Neural cell (in vitro differentiated cells): Measurements from ENCODE around the gene DAGLB. TPM values are rescaled to one million over a fixed set of nuclear protein-coding genes. Genes with fewer than 3 reads are reported as not detected.
"Not testable (repeated sequence)": the region's sequence is repeated elsewhere in the genome, so short reads cannot be mapped to it uniquely, and the experiment has no call there.

Source experiments
- H2AFZ ChIP-seq: fragments of 200-600, 300-800 bp; sonication (generic), shearing (Covaris generic); 2 replicates; pipeline ENCODE4 v1.6.0; 2014; ENCODE audit warnings: low read depth, mild to moderate bottlenecking, antibody characterized with exemption, low read length, moderate library complexity
- H3F3A ChIP-seq: fragments of 200-600 bp; shearing (Covaris generic); 2 replicates; pipeline ENCODE4 v1.6.1; 2016; ENCODE audit warnings: mild to moderate bottlenecking, moderate library complexity, mixed read lengths, antibody characterized with exemption, low read length; ENCODE audit not compliant: insufficient read depth, poor library complexity, severe bottlenecking
- H3K27ac ChIP-seq: fragments of 200-600, 300-800 bp; sonication (generic), shearing (Covaris generic); 2 replicates; pipeline ENCODE4 v1.5.1; 2014; ENCODE audit warnings: mild to moderate bottlenecking, low read length, moderate library complexity
- H3K27me3 ChIP-seq: fragments of 300-800, 200-600 bp; sonication (generic), shearing (Covaris generic); 2 replicates; pipeline ENCODE4 v1.6.0; 2014; ENCODE audit warnings: mild to moderate bottlenecking, low read depth, low read length, moderate library complexity; ENCODE audit not compliant: insufficient read depth
- H3K36me3 ChIP-seq: fragments of 300-800, 200-600 bp; sonication (generic), shearing (Covaris generic); 2 replicates; pipeline ENCODE4 v1.5.1; 2014; ENCODE audit warnings: mild to moderate bottlenecking, antibody characterized with exemption, low read length, moderate library complexity; ENCODE audit not compliant: insufficient read depth
- H3K4me2 ChIP-seq: fragments of 300-800, 200-600 bp; sonication (generic), shearing (Covaris generic); 2 replicates; pipeline ENCODE4 v1.6.0; 2014; ENCODE audit warnings: mild to moderate bottlenecking, low read length
- H3K4me3 ChIP-seq: fragments of 300-800, 200-600 bp; sonication (generic), shearing (Covaris generic); 2 replicates; pipeline ENCODE4 v1.5.1; 2014; ENCODE audit warnings: mild to moderate bottlenecking, low read length, moderate library complexity
- H3K79me2 ChIP-seq: fragments of 200-600 bp; shearing (Covaris generic); replicated peaks from 2 replicates; pipeline ENCODE4 v1.6.0; 2014; ENCODE audit warnings: mild to moderate bottlenecking, low read length, moderate library complexity; ENCODE audit not compliant: insufficient read depth
- H3K9ac ChIP-seq: fragments of 300-800, 200-600 bp; sonication (generic), shearing (Covaris generic); 2 replicates; pipeline ENCODE4 v1.6.1; 2016; ENCODE audit warnings: mild to moderate bottlenecking, low read length, mixed read lengths
- H3K9me2 ChIP-seq: fragments of 200-600 bp; shearing (Covaris generic); 2 replicates; pipeline ENCODE4 v1.6.1; 2016; ENCODE audit warnings: mild to moderate bottlenecking, low read length, mixed read lengths; ENCODE audit not compliant: insufficient read depth
- H3K9me3 ChIP-seq: fragments of 200-600, 300-800 bp; sonication (generic), shearing (Covaris generic); 2 replicates; pipeline ENCODE4 v1.6.1; 2016; ENCODE audit warnings: mild to moderate bottlenecking, mixed run types, low read length, moderate library complexity, mixed read lengths
- H4K20me1 ChIP-seq: fragments of 200-600 bp; shearing (Covaris generic); 2 replicates; pipeline ENCODE4 v1.6.1; 2016; ENCODE audit warnings: mild to moderate bottlenecking, mixed run types; ENCODE audit not compliant: insufficient read depth
- EZH2 ChIP-seq: fragments of 200-600, 300-800 bp; shearing (Covaris generic), sonication (generic); IDR thresholded peaks from 2 replicates; pipeline ENCODE4 v1.6.1; 2014; ENCODE audit warnings: antibody characterized with exemption, low read length, borderline replicate concordance, mild to moderate bottlenecking; ENCODE audit not compliant: insufficient read depth, poor library complexity, severe bottlenecking
- MXI1 ChIP-seq: fragments of 450-650 bp; conservative IDR thresholded peaks from 2 replicates; pipeline ENCODE4 v1.6.1; 2014; ENCODE audit warnings: antibody characterized with exemption, mild to moderate bottlenecking; ENCODE audit not compliant: poor library complexity, severe bottlenecking
- POLR2AphosphoS5 ChIP-seq: IDR thresholded peaks from 2 replicates; pipeline ENCODE4 v1.6.1; 2012
- RAD21 ChIP-seq: fragments of 450-650 bp; conservative IDR thresholded peaks from 2 replicates; pipeline ENCODE4 v1.6.1; 2014; ENCODE audit warnings: antibody characterized with exemption, mild to moderate bottlenecking, moderate library complexity
- SMC3 ChIP-seq: fragments of 450-650 bp; conservative IDR thresholded peaks from 2 replicates; pipeline ENCODE4 v1.6.1; 2014; ENCODE audit warnings: antibody characterized with exemption, mild to moderate bottlenecking, moderate library complexity; ENCODE audit not compliant: poor library complexity
- TAF1 ChIP-seq: IDR thresholded peaks from 2 replicates; pipeline ENCODE4 v1.6.1; 2012; ENCODE audit warnings: low read depth
- polyA plus RNA-seq: library from polyadenylated mRNA; depleted of rRNA; stranded (reverse); fragments of >200 nt; gene quantifications from 2 replicates; pipeline ENCODE4 v1.2.3, GENCODE V29; 2014
- TF ChIP-seq, protein P1 (sequence below): IDR thresholded peaks from 2 replicates; pipeline ENCODE4 v1.6.1; 2012; ENCODE audit warnings: borderline replicate concordance
- TF ChIP-seq, protein P2 (sequence below): fragments of 450-650 bp; IDR thresholded peaks from 2 replicates; pipeline ENCODE4 v1.5.1; 2014; ENCODE audit warnings: antibody characterized with exemption, mild to moderate bottlenecking, moderate library complexity; ENCODE audit not compliant: poor library complexity, severe bottlenecking

The DAGLB gene
- polyA plus RNA-seq, 1 donor from 2014 or later, result 32.3 TPM

GRCh38 chr7:6451224-6451705 is 3.5 kb upstream of the DAGLB start:
- H3K27ac ChIP-seq, result no peak overlapping the region
- H3K9ac ChIP-seq, result no peak overlapping the region
- no peaks in the 10 kb centered on the region for H3K9me3 ChIP-seq
- H3K36me3 ChIP-seq, result no peaks in the 10 kb centered on the region
- no peak overlapping the region for H2AFZ ChIP-seq
- no peak overlapping the region for H3K4me3 ChIP-seq
- no peaks in the 10 kb centered on the region for H3K9me2 ChIP-seq
- no peak overlapping the region for H3K4me2 ChIP-seq
- H3K79me2 ChIP-seq, result no peaks in the 10 kb centered on the region
- TF ChIP-seq SMC3, result no peak
- H3K27me3 ChIP-seq, result no peaks in the 10 kb centered on the region
- no peaks in the 10 kb centered on the region for H3F3A ChIP-seq
- H4K20me1 ChIP-seq, result no peaks in the 10 kb centered on the region

DNA sequence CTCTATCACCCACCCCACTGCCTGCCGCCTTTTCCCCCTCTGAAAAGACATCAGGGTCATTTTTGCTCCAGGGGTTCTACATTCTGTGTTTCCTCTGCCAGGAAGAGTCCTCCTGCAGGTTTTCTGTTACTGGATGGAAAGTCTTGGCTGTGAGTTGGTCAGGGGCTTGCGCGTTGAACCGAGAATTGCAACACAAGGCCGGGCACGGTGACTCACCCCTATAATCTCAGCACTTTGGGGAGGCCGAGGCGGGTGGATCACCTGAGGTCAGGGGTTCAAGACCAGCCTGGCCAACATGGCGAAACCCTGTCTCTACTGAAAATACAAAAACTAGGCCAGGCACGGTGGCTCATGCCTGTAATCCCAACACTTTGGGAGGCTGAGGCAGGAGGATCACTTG is 2.8 kb upstream of the DAGLB start:
- not testable (repeated sequence) for H3K36me3 ChIP-seq, H3K9me2 ChIP-seq, H3K4me3 ChIP-seq, H3K9me3 ChIP-seq, H4K20me1 ChIP-seq, H3F3A ChIP-seq, H3K4me2 ChIP-seq, H2AFZ ChIP-seq, H3K27me3 ChIP-seq, H3K27ac ChIP-seq, H3K9ac ChIP-seq, H3K79me2 ChIP-seq

DNA sequence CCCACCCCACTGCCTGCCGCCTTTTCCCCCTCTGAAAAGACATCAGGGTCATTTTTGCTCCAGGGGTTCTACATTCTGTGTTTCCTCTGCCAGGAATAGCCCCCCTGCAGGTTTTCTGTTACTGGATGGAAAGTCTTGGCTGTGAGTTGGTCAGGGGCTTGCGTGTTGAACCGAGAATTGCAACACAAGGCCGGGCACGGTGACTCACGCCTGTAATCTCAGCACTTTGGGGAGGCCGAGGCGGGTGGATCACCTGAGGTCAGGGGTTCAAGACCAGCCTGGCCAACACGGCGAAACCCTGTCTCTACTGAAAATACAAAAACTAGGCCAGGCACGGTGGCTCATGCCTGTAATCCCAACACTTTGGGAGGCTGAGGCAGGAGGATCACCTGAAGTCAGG is 2.1 kb upstream of the DAGLB start:
- H3K36me3 ChIP-seq, H3K27ac ChIP-seq, H4K20me1 ChIP-seq, H3K9ac ChIP-seq, H3K4me2 ChIP-seq, H3K27me3 ChIP-seq, H3K4me3 ChIP-seq, H3K9me3 ChIP-seq, H3K9me2 ChIP-seq, H2AFZ ChIP-seq, H3F3A ChIP-seq: not testable (repeated sequence)
- peaks cover 12% of the 10 kb centered on the region for H3K79me2 ChIP-seq

DNA sequence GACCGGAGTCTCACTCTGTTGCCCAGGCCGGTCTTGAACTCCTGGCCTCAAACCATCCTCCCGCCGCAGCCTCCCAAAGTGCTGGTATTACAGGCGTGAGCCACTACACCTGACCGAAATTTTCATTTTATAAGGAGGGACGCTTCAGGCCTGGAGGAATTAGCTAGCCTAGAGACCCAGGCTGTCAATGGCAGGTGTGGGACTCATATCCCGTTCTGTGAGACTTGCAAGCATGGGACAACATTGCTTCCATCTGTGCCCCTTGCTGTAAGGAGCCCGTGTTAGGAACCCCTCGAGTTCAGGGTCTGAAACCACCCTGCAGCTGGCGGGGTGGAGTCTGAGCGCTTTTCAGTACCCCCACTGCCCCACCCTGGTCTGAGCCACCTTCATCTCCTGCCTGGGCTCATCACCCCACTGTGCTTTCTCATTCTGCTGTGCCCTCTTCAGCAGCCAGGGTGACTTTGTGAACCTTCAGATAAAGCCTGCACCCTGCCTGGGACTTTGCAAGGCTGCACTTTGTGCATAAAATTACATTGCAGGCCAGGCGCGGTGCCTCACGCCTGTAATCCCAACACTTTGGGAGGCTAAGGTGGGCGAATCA is 1.3 kb upstream of the DAGLB start:
- H4K20me1 ChIP-seq, result no peaks in the 10 kb centered on the region
- H3K9me3 ChIP-seq, result no peaks in the 10 kb centered on the region
- H2AFZ ChIP-seq, result no peak overlapping the region
- no peak overlapping the region for H3K4me2 ChIP-seq
- no peaks in the 10 kb centered on the region for H3K36me3 ChIP-seq
- no peaks in the 10 kb centered on the region for H3F3A ChIP-seq
- peaks cover 18% of the 10 kb centered on the region for H3K79me2 ChIP-seq
- H3K4me3 ChIP-seq, result peak overlapping the region; percentile 97
- H3K27ac ChIP-seq, result no peak overlapping the region
- no peaks in the 10 kb centered on the region for H3K27me3 ChIP-seq
- H3K9ac ChIP-seq, result no peak overlapping the region
- no peaks in the 10 kb centered on the region for H3K9me2 ChIP-seq
- no peak for TF ChIP-seq TAF1
- no peak for TF ChIP-seq MXI1
- TF ChIP-seq, protein P1, sequence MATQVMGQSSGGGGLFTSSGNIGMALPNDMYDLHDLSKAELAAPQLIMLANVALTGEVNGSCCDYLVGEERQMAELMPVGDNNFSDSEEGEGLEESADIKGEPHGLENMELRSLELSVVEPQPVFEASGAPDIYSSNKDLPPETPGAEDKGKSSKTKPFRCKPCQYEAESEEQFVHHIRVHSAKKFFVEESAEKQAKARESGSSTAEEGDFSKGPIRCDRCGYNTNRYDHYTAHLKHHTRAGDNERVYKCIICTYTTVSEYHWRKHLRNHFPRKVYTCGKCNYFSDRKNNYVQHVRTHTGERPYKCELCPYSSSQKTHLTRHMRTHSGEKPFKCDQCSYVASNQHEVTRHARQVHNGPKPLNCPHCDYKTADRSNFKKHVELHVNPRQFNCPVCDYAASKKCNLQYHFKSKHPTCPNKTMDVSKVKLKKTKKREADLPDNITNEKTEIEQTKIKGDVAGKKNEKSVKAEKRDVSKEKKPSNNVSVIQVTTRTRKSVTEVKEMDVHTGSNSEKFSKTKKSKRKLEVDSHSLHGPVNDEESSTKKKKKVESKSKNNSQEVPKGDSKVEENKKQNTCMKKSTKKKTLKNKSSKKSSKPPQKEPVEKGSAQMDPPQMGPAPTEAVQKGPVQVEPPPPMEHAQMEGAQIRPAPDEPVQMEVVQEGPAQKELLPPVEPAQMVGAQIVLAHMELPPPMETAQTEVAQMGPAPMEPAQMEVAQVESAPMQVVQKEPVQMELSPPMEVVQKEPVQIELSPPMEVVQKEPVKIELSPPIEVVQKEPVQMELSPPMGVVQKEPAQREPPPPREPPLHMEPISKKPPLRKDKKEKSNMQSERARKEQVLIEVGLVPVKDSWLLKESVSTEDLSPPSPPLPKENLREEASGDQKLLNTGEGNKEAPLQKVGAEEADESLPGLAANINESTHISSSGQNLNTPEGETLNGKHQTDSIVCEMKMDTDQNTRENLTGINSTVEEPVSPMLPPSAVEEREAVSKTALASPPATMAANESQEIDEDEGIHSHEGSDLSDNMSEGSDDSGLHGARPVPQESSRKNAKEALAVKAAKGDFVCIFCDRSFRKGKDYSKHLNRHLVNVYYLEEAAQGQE, result no peak
- TF ChIP-seq EZH2, result no peak
- TF ChIP-seq, protein P2, sequence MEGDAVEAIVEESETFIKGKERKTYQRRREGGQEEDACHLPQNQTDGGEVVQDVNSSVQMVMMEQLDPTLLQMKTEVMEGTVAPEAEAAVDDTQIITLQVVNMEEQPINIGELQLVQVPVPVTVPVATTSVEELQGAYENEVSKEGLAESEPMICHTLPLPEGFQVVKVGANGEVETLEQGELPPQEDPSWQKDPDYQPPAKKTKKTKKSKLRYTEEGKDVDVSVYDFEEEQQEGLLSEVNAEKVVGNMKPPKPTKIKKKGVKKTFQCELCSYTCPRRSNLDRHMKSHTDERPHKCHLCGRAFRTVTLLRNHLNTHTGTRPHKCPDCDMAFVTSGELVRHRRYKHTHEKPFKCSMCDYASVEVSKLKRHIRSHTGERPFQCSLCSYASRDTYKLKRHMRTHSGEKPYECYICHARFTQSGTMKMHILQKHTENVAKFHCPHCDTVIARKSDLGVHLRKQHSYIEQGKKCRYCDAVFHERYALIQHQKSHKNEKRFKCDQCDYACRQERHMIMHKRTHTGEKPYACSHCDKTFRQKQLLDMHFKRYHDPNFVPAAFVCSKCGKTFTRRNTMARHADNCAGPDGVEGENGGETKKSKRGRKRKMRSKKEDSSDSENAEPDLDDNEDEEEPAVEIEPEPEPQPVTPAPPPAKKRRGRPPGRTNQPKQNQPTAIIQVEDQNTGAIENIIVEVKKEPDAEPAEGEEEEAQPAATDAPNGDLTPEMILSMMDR, result no peak
- TF ChIP-seq RAD21, result no peak
- no peak for TF ChIP-seq POLR2AphosphoS5
- no peak for TF ChIP-seq SMC3
